Activated T-cell treated with anti-CD3 and anti-CD28 coated beads for 4 hours (primary cell): ENCODE data around the gene DMRTB1.

Experiments
- DNase-seq: peaks from one replicate; pipeline ENCODE4 v3.0.0-alpha.2; 2020

Gene DMRTB1

DNA sequence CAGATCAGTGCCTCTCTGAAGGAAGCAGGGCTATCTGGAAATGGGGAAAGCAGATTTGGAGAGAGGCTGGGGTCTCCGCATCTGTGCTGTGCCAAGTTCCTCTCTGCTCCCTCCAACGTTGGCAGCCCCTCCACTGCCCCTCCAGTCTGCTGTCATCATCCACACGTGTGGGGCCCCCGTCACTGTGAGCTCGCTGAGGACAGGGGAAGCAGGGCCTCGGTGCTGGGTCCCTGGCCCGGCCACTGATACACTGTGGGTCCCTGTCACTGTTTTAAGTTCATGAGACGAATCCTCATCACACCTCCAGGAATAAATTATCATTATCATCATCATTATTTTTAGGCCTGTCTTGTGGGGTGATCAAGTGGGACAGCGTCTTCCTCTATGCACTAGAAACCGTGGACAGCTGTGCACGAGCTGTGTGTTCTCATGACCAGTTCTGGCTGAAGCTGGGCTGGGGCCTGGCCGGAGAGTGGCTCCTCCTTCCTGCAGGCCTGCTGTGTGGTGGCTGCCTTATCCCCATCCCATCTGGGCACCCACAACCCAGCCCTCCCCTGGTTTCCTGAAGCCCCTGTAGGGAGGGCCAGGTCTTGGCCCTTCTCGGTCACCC lies 52.2 kb downstream of the DMRTB1 start:
- DNase-seq: no peak

DNA sequence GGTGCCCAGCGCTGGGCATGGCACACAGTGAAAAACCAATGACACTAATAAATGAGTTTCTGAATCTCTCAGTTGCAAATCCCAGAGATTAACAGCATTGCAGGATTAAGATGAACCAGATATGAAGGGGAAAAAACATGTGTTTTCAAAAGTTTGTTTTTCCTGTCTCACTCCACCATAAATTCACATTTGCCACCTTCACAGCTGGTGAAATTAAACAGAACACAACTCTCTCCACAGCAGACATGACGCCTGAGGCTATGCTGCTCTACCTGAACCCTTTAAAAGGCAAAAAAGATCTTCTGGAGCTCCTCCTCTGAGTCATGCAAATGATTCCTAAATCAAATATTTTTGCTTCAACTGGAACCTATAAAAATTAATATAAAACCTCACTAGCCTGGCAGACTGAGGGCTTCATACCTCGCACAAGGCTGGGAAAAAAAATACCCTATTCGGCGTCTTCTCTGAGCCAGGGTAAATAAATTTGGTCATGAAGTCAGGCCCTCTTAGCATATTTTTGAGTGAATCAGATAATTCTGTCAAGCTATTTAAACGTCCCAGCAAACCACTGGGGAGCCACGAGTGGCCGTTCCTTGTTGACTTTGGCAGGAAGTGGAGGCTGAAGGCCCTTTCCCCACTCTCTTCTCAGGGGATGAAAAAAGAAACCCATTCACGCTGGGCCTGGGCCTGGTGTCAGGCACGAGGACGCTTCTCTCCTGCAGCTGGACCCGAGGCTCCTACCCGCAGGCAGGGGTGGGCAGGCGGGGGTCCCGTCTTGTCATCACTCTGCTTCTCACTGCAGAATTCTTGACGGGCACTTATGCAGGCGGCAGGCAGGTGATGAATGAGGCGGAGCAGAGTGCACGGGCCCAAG lies 53.0 kb downstream of the DMRTB1 start:
- DNase-seq: no peak

DNA sequence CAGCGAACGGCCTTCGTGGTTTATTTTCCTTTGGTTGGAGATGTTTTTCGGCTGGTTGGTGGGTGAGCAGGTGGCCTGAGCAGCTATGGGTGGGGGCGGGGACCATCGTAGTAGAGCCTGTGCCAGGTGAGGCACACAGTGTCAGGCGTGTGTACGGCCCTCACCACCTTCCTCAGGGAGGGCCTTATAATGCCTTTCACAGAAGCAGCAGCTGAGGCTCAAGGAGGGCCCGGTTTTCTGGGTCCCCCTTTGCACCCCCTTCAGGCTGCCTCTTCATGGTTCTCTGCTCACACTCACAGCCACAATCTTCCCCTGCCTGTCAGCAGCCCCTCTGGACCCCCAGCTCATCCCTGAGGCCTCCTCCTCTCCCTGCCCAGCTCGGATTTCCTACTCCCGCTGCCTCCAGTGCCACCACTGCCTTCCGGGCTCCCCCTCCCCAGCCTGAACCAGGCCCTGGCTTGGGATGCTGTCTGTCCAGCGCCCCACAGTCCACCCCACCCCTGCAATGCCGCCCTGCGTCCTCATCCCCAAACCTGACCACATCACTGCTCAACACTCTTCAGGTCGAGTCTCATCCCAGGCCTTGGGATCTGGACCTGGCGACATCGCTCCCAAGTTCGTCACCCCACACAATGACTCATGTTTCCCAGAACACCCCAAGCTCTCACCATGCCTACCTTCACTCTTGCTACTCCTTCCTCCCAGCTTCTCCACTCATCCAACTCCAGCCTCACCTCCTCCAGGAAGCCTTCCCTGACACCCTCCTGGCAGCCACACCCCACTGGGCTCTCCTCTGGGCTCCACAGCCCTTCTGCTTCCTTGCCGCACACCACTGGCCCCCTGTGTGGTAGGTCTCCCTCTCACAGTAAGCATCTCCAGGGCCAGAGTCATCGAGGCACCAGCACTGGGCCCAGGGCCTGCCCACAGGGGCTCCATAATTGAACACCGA lies 53.9 kb downstream of the DMRTB1 start:
- DNase-seq: no peak

DNA sequence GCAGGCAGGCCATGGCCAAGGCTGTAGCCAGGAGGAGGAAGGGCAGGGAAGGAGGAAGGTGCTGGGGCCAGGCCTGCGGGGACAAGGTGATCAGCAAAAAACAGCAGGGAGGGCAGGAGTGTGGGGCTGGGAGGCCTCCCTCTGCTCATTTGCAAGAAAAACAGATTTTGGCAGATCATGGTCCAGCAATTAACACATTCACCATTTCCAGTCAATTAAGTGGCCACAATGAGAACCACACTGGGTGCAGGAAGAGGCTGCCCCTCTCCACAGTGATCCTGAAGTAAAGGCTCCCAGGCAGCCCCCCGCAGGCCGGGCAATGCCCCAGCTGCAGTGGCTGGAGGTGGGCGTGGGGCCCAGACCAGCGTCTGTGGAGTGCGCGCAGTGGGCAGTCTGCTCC lies 54.6 kb downstream of the DMRTB1 start:
- DNase-seq: no peak

DNA sequence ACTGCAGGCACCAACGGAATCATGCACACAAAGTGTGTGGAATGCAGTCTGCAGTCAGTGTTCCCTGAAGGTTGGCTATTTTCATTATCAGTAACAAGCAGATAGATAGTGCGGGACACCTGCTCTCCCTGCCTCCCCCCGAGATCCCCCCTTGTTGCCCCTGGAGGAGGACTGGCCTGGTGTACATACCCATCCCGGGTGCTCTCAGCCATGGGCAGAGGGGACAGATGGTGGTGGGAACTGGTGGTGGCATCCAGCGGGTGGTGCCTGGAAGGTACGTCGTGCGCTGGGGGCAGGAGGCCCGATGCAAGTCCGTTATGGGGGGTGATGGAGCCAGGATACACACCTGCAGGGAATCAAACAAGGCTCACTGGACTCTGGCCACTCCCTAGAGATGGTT lies 55.2 kb downstream of the DMRTB1 start:
- no peak for DNase-seq

DNA sequence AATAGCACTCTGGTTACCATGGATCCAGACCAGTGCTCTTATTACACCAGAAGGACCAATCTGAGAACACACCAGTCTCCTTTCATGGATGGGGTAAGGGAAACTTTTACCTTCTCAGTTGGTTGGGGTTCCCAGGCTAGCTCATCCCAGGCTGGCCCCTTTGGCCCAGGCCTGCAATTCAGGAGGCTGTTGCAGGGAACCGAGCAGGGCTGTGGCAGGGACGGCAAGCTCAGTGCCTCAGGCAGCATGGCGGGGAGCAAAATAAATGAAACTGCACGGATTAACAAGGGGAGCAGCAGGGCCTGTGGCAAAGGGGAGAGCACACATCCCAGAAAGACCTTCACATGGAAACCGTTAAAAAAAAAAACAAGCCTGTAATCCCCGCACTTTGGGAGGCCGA lies 57.0 kb downstream of the DMRTB1 start:
- no peak for DNase-seq
